Smooth muscle cell (in vitro differentiated cells): ENCODE measurements around the gene COL25A1. TPM values are rescaled to one million over a fixed set of nuclear protein-coding genes. Genes with fewer than 3 reads are reported as not detected.

Source experiments
- DNase-seq: peaks from one replicate; lab custom pipeline; 2025; ENCODE audit not compliant: unreplicated experiment; lab: John Stamatoyannopoulos, UW
- H2AFZ ChIP-seq: fragments of 200-600 bp; sonication (generic); 2 replicates; pipeline ENCODE4 v1.6.0; 2016; ENCODE audit warnings: antibody characterized with exemption, low read depth, mild to moderate bottlenecking
- H3F3A ChIP-seq: fragments of 200-600 bp; sonication (generic); 2 replicates; pipeline ENCODE4 v1.6.0; 2017; ENCODE audit warnings: antibody characterized with exemption, low read depth
- H3K27ac ChIP-seq: fragments of 200-600 bp; sonication (generic); 2 replicates; pipeline ENCODE4 v1.5.1; 2016; ENCODE audit warnings: low read depth, mild to moderate bottlenecking
- H3K27me3 ChIP-seq: fragments of 200-600 bp; sonication (generic); 2 replicates; pipeline ENCODE4 v1.6.1; 2016; ENCODE audit warnings: low read depth, mild to moderate bottlenecking
- H3K36me3 ChIP-seq: fragments of 200-600 bp; sonication (generic); 2 replicates; pipeline ENCODE4 v1.5.1; 2016; ENCODE audit warnings: low read depth
- H3K4me1 ChIP-seq: fragments of 200-600 bp; sonication (generic); 2 replicates; pipeline ENCODE4 v1.5.1; 2016; ENCODE audit warnings: low read depth
- H3K4me2 ChIP-seq: fragments of 200-600 bp; sonication (generic); 2 replicates; pipeline ENCODE4 v1.6.0; 2016; ENCODE audit warnings: mild to moderate bottlenecking
- H3K4me3 ChIP-seq: fragments of 200-600 bp; sonication (generic); 2 replicates; pipeline ENCODE4 v1.5.1; 2016; ENCODE audit warnings: mild to moderate bottlenecking
- H3K79me2 ChIP-seq: fragments of 200-600 bp; sonication (generic); 2 replicates; pipeline ENCODE4 v1.6.0; 2016; ENCODE audit warnings: low read depth, mild to moderate bottlenecking
- H3K9ac ChIP-seq: fragments of 200-600 bp; sonication (generic); 2 replicates; pipeline ENCODE4 v1.6.0; 2016; ENCODE audit warnings: low read depth
- H3K9me3 ChIP-seq: fragments of 200-600 bp; sonication (generic); replicated peaks from 2 replicates; pipeline ENCODE4 v1.5.1; 2016; ENCODE audit warnings: low read depth
- H4K20me1 ChIP-seq: fragments of 200-600 bp; sonication (generic); 2 replicates; pipeline ENCODE4 v1.6.0; 2016; ENCODE audit warnings: low read depth
- WGBS: methylation state at CpG from one replicate; pipeline ENCODE4 v1.1.7; 2016; ENCODE audit warnings: low lambda C conversion rate; 5-methylcytosine and 5-hydroxymethylcytosine counted together
- polyA plus RNA-seq: library from polyadenylated mRNA; unstranded; fragments of >200 nt; fragmentation: Nextera tagmentation; extraction: Ambion mirVana; gene quantifications from 2 replicates; pipeline ENCODE4 v1.2.1, GENCODE V29; 2016
- total RNA-seq: library from RNA; depleted of rRNA; stranded (reverse); fragments of >200 nt; gene quantifications from 2 replicates; pipeline ENCODE4 v1.2.3, GENCODE V29; 2014
- TF ChIP-seq, protein P1 (sequence below): fragments of 200-600 bp; sonication (generic); IDR thresholded peaks from 2 replicates; pipeline ENCODE4 v1.5.1; 2017; ENCODE audit warnings: borderline replicate concordance, mild to moderate bottlenecking, antibody characterized with exemption; ENCODE audit not compliant: insufficient read depth, poor library complexity, severe bottlenecking

The COL25A1 gene
- total and polyA plus RNA-seq, 2 experiments from 2014 or later = 2.9 to 4.7 TPM

- TF ChIP-seq, protein P1, sequence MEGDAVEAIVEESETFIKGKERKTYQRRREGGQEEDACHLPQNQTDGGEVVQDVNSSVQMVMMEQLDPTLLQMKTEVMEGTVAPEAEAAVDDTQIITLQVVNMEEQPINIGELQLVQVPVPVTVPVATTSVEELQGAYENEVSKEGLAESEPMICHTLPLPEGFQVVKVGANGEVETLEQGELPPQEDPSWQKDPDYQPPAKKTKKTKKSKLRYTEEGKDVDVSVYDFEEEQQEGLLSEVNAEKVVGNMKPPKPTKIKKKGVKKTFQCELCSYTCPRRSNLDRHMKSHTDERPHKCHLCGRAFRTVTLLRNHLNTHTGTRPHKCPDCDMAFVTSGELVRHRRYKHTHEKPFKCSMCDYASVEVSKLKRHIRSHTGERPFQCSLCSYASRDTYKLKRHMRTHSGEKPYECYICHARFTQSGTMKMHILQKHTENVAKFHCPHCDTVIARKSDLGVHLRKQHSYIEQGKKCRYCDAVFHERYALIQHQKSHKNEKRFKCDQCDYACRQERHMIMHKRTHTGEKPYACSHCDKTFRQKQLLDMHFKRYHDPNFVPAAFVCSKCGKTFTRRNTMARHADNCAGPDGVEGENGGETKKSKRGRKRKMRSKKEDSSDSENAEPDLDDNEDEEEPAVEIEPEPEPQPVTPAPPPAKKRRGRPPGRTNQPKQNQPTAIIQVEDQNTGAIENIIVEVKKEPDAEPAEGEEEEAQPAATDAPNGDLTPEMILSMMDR = no peak
- no peak overlapping the region for H2AFZ ChIP-seq
- no peak overlapping the region for H3K4me2 ChIP-seq
Observed at GRCh38 chr4:108906866-108907367, 395.5 kb downstream of the COL25A1 start.

DNA sequence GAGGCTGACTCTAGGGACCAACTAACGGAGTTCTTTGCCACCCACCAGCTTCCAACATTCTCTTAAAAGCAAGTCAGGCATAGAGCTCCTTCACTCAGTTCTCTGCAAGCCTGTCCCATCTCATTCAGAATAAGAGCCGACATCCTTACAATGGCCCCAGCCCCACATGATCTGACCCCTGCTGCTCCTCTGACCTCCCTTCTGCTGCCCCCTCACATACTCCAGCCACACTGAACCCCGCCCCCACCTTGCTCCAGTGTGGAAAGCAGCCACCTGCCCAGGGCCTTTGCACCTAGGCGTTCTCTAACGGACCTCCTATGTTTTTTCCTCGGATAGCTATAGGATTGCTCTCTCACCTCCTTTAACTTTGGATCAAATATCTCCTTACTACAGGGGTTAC, 396.5 kb downstream of the COL25A1 start:
- 96% methylated on average over 6 of the region's 6 CpGs for WGBS
- Histone ChIP-seq H3K4me3 (no peak overlapping the region), H3K79me2 (no peaks in the 10 kb centered on the region)

More at GRCh38 chr4:108906866-108907367, 395.5 kb downstream of the COL25A1 start:
- Histone ChIP-seq H3F3A (no peaks in the 10 kb centered on the region), H4K20me1 (no peaks in the 10 kb centered on the region), H3K79me2 (no peaks in the 10 kb centered on the region), H3K36me3 (no peaks in the 10 kb centered on the region), H3K4me1 (no peaks in the 10 kb centered on the region), H3K27ac (no peak overlapping the region), H3K27me3 (no peaks in the 10 kb centered on the region), H3K9me3 (no peaks in the 10 kb centered on the region), H3K4me3 (no peak overlapping the region), H3K9ac (no peak overlapping the region)
- no peak for DNase-seq
- 94% methylated on average over 8 of the region's 8 CpGs for WGBS

DNA sequence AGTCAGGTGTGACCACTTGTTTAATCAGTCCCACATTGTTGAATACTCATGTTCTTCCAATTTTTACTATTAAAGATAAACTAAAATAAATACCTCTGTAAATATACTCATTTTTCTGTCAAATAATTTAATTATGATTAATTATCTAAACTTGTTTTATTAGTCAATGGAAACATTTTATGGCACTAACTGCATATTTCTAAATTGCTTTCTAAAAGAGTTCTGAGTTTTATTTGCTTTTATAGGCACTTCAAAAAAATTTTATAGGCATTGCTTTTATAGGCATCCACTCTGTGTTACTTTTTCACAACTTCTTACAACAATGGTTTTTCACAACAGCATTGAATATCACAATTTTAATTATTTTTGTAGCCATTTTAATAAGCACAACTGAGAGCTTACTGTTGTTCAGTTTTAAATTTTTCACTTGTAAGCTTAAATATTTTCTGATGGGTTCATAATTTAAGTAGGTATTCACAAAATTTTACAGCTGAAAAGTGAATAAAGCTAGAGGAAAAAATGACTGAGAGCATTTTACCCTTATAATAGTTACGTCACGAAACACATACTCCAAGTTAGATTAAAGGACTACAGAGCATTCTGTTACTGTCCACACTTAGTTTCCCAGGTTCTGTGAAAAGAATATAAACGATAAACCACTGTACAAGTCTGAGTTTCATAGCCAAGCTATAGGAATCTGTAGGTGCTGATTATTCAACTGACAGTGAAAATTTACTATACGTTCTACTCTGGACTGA, 398.8 kb downstream of the COL25A1 start:
- 89% methylated on average over 4 of the region's 4 CpGs for WGBS
- Histone ChIP-seq H3K27me3 (no peaks in the 10 kb centered on the region), H3K9ac (no peak overlapping the region), H3K9me3 (no peaks in the 10 kb centered on the region), H4K20me1 (no peaks in the 10 kb centered on the region), H2AFZ (no peak overlapping the region), H3K79me2 (no peaks in the 10 kb centered on the region), H3F3A (no peaks in the 10 kb centered on the region), H3K27ac (no peak overlapping the region), H3K4me1 (no peaks in the 10 kb centered on the region), H3K4me3 (no peak overlapping the region), H3K4me2 (no peak overlapping the region), H3K36me3 (no peaks in the 10 kb centered on the region)
- no peak for DNase-seq
- TF ChIP-seq, protein P1 = no peak

More for the DNA sequence above, 396.5 kb downstream of the COL25A1 start:
- Histone ChIP-seq H3K27me3 (no peaks in the 10 kb centered on the region), H4K20me1 (no peaks in the 10 kb centered on the region), H2AFZ (no peak overlapping the region), H3K36me3 (no peaks in the 10 kb centered on the region), H3K9ac (no peak overlapping the region), H3K9me3 (no peaks in the 10 kb centered on the region), H3K4me2 (no peak overlapping the region), H3F3A (no peaks in the 10 kb centered on the region), H3K27ac (no peak overlapping the region), H3K4me1 (no peaks in the 10 kb centered on the region)
- TF ChIP-seq, protein P1 = no peak
- DNase-seq = no peak
